ENCODE data around the gene SKIC8.

Gene SKIC8

GRCh38 chr15:78299101-78299930, at the start of gene SKIC8:
SKIC8 (minus strand) TSS chr15:78299609; CDS start chr15:78295686, 3,923 bp downstream.
- DNase-seq (ENCODE audit: low spot score): peak; percentile 95

DNA sequence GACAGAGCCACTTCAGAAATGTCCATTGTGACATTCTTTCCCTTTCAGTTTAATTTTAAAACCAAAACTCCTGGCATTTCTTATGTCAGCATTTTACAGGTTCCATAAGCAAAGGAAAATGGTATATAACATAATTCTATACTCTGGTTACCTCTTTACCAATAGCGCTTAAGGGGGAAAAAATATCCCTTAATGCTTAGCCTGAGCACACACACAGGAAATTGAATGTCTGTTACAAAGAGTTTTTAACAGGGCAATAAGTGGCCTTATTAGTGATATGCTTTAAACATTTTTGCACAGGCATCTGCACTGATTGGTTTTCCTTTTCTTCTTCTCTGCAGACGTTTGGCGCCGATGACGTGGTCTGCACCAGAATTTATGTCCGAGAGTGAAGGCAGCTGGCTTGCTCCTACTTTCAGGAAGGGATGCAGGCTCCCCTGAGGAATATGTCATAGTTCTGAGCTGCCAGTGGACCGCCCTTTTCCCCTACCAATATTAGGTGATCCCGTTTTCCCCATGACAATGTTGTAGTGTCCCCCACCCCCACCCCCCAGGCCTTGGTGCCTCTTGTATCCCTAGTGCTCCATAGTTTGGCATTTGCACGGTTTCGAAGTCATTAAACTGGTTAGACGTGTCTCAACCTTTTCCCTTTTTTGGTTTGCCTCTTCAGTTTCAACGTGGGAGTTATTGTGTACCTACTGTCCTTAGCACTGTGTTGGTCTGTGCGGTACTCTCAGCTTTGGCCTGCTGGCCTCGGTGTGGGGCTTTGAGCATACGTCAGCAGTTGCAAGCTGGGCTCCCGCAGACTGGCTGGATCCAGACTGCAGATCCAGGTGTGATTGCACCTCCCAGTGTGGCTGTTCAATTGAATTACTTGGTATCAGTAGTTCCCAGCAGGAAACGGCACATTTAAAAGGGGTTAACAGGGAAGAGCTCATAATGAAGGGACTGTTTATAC, 48.5 kb upstream of the SKIC8 start:
- DNase-seq (ENCODE audit: low spot score): no peak

DNA sequence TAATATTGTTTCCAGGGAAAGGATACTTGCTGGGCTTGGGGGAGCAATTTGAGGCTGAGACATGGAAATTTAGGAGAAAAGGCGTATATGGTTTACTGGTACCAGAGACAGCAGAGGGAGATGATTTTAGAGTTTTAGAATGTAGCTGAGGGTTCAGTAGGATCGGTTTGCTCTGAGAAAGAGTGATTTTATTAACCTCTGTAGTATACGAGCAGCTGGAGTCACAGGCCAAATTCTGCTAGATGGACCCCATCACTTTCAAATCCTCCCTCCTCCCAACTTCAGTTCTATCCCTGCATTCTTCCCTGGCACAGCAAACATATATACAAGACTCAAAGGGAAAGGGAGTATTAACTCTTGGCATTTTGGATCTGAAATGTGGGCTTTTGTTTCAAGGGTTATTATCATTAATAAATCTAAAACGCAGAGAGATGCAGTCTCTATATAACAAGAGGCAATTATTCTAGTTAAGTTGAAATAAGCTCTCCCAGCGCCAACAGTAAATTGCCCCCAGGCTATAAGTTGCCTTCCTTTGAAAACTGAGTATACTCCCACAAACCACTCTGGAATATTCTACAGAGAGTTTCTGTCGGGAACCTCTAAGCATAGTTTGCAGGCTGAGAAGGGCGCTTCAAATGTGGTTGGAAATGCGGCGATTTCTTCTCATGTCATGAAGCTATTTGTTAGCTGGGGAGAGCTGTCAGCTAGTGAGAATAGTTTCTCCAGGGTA, 46.2 kb upstream of the SKIC8 start:
- DNase-seq (ENCODE audit: low spot score): no peak

DNA sequence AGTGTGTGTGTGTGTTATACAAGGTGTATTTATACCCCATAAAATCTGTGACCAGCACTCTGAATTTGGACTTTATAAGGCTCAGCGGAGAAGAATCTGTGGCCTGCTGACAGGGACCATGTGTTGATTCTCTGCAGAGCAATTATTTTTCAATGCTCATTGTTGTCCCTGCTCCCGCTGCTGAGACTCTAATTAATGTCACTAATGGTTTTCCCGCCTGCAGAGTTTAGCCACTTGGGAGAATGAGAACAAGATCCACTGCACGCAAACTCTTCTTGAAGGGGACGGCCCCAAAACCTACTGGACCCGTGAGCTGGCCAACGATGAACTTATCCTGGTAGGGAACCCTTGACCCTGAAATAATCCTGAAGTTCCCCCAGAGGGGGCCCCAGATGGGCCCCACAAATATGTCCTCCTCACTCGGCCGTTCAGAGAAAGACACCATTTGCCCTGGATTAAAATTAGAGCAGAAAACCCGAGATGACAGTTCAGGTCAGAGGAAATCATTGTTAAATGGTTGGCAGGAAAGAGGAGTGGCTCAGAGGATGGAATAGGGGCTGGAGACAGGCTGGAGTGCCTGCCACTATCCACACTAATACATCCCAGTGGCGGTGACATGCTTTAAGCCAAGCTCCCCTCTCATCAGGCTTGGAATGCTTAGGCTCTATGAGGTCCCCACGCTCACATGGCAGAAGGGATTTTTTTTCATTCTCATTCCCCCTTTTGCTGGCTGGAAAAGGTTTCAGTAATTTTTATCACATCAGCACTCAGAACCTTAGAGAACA, 44.1 kb upstream of the SKIC8 start:
- no peak for DNase-seq (ENCODE audit: low spot score)

DNA sequence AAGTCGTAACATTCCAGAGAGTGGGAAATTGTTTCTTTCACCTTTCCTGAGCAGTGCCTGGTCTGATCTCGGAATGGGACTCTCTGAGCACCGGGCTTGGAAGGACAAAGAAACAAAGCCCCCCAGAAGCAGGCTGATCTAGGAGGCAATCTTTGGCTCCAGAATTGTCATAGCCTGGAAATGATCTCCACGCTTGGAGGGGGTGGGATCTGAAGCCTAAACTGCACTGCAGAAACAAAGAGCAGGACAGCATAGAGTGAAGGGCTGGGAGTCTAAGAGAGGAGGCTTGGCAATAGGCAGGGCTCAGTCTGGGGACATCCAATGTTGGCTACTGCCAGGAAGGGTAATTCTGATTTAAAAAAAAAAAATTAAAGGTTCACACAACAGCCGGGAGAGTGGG, 42.6 kb upstream of the SKIC8 start:
- no peak for DNase-seq (ENCODE audit: low spot score)

DNA sequence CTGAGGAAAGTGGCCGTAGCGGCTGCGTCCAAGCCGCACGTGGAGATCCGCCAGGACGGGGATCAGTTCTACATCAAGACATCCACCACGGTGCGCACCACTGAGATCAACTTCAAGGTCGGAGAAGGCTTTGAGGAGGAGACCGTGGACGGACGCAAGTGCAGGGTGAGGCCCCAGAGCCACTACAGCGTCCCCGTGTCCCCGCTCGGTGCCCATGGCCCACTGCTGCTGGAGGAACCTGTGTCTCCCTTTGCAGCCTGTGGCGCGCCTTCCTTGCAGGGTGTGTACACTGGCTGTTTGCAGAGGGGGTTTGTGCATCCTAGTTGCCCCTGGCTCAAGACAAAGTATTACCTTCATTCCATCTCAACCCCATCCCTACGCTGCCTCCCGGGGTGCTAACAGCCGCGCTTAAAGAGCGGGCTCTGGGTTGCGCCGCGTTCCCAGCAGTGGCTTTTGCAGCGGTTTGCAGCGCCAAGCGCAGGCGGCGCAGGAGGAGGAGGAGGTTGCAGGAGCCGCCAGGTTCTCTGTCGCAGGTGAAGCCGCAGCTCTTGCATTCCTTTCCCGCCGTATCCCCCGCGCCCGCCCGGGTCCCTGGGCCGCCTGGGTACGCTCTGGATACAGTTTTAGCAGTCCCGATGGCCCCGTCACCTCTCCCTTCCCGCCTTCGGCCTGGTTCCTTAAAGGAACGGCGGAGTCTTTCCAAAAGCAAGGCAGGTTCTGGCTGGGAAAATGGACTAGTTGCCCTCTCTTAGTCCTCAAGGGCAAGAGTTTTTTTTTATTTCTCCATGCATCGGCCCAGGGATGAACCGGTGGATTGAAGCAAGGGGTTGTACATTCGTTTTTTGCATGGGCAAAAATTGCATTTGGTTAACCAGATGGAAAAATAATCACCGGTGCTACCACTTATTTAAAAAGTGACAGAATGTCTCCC, 41.9 kb upstream of the SKIC8 start:
- no peak for DNase-seq (ENCODE audit: low spot score)

DNA sequence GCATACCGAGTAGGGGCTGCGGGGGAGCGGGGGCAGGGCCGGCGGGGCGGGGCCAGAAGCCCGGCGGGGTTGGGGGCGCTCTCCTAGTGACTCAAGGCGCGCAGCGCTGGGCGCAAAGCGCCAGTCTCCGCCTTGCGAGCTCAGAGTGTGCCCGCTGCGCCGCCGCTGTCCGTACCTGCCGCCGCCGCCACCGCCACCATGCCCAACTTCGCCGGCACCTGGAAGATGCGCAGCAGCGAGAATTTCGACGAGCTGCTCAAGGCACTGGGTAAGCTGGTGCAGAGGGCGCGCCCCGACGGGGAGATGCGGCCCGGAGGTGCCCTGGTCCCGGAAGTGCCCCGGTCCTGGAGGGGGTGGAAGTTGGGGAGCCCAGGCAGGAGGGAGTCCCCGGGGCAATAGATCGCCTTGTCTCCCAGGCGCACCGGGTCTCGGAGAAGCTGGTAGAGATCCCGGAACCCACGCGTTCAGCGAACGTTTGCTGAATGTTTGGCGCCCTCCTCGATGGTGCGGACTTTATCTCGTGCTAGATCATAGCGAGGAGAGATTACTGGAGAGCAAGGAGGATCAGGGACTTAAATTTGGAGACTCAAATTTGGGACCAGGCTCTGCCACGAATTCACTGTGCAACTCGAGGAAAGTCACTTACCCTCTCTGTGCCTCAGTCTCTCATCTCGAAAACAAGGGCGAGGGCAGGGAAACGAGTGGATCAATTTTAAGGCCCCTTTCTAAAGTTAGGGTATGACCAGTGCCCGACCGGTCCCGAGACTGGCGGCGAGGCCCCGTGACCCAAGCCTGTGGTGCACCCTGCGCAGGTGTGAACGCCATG, 41.0 kb upstream of the SKIC8 start, which contains the start of gene CRABP1:
Gene CRABP1, plus strand, starts transcription at position 123 of the 826 bp plus-strand sequence. Its CDS starts 76 bp downstream, at position 199.
- DNase-seq (ENCODE audit: low spot score): no peak

GRCh38 chr15:78339559-78339958, 40.1 kb upstream of the SKIC8 start:
- no peak for DNase-seq (ENCODE audit: low spot score)

DNA sequence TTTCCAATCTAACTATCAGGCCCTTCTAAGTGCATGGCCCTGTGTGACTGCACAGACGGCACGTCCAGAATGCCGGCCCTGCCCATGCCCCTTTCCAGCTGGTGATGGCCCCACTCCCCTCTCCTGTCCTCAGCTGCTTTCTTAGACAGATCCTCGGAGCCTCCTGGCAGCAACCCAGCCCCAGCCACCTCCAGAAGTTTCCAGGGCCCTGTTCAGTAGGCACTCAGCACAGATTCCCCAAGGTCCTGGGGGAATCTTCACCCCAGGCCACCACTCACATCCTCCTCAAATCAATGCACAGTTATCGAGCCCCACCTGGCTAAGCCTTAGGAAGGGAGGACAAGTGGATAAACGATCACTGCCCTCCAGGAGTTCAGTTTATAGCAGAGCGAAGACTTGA, 39.4 kb upstream of the SKIC8 start:
- no peak for DNase-seq (ENCODE audit: low spot score)

GRCh38 chr15:78335985-78336384, 36.6 kb upstream of the SKIC8 start:
- DNase-seq (ENCODE audit: low spot score): no peak

- DNase-seq (ENCODE audit: low spot score): no peak
Observed at GRCh38 chr15:78334845-78335244, 35.4 kb upstream of the SKIC8 start.

DNA sequence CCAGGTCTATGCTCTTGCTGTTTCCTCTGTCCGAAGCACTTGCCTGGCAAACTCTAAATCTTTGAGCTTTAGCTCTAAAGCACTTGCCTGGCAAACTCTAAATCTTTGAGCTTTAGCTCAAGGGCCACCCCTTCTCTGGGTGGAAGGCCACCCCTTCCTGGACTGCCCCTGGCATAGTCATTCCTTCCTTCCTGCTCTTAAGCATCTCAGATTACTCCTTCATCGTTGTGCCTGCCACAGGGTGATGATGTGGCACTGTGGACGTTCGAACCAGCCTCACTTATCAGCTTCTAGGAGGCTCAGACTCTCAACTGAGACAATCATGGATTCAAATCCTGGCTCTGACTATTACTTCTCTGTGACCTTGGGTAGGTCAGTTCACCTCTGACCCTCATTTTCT, 30.2 kb upstream of the SKIC8 start:
- no peak for DNase-seq (ENCODE audit: low spot score)

- peak; percentile 19 for DNase-seq (ENCODE audit: low spot score)
Observed at GRCh38 chr15:78327466-78327865, 28.1 kb upstream of the SKIC8 start.

GRCh38 chr15:78325092-78325843, 25.9 kb upstream of the SKIC8 start:
- DNase-seq (ENCODE audit: low spot score): peak; percentile 39

GRCh38 chr15:78324144-78324543, 24.7 kb upstream of the SKIC8 start:
- DNase-seq (ENCODE audit: low spot score): no peak

GRCh38 chr15:78323693-78324092, 24.3 kb upstream of the SKIC8 start:
- DNase-seq (ENCODE audit: low spot score): no peak

DNA sequence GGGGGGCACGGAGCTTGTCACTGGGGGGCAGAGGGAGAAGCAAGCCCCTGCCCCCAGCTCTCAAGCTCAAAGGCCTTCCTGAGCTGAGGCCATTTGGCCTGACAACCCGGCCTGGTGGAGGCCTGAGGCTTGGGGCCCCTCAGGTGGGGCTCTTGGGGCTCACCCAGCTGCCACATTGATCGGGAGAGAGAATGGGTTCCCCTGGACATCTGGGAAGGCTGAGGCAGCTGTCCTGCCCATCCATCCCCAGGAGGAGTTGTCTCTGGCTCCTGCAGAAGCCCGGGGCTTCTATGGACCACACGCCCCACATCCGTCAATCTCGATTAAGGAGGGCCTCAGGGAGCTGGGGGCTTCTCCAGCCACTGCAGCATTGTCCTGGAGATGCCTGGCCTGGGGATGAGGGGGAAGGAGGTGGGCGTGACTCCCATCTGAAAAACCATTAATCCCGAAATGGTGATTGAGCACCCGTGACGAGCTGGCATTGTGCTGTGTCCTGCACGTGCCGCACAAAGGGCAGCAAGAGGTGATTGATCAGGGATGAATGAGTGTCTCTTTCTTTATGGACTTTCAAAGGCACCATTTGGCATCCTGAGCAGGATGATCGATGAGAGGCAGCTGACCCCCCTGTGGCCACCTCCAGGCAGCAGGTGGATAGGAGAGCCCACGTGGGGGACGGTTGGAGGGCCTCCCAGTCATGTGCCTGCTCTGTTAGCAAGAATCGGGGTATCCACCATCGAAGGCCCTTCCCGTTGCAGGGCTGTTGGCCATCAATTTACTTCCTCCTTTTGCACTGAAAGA, 23.5 kb upstream of the SKIC8 start:
- DNase-seq (ENCODE audit: low spot score): no peak

- peak; percentile 36 for DNase-seq (ENCODE audit: low spot score)
Observed at GRCh38 chr15:78322243-78322642, 22.8 kb upstream of the SKIC8 start.
